Activated naive CD8-positive, alpha-beta T cell (primary cell): ENCODE results near the gene PHACTR1.

Experiments used
- H3K27ac Mint-ChIP-seq: one replicate; pipeline ENCODE4 v1.8.0; 2021; ENCODE audit warnings: mixed read lengths
- H3K27me3 Mint-ChIP-seq: one replicate; pipeline ENCODE4 v1.8.0; 2021; ENCODE audit warnings: mixed read lengths
- H3K36me3 Mint-ChIP-seq: one replicate; pipeline ENCODE4 v1.8.0; 2021; ENCODE audit warnings: mixed read lengths
- H3K4me1 Mint-ChIP-seq: one replicate; pipeline ENCODE4 v1.8.0; 2021; ENCODE audit warnings: low read depth, mixed read lengths
- H3K4me3 Mint-ChIP-seq: one replicate; pipeline ENCODE4 v1.8.0; 2021; ENCODE audit warnings: mild to moderate bottlenecking, mixed read lengths
- H3K9me3 Mint-ChIP-seq: one replicate; pipeline ENCODE4 v1.8.0; 2021; ENCODE audit warnings: low read depth, mixed read lengths

The PHACTR1 gene

GRCh38 chr6:13025893-13026499, 309.4 kb downstream of the PHACTR1 start:
- Mint-ChIP-seq H3K9me3 (no peaks in the 10 kb centered on the region), H3K27me3 (peaks cover 13% of the 10 kb centered on the region), H3K36me3 (no peaks in the 10 kb centered on the region), H3K4me1 (no peaks in the 10 kb centered on the region), H3K27ac (no peak overlapping the region), H3K4me3 (no peak overlapping the region)

GRCh38 chr6:13026557-13026956, 310.0 kb downstream of the PHACTR1 start:
- H3K9me3 Mint-ChIP-seq: no peaks in the 10 kb centered on the region
- no peak overlapping the region for H3K27ac Mint-ChIP-seq
- H3K36me3 Mint-ChIP-seq: no peaks in the 10 kb centered on the region
- peaks cover 13% of the 10 kb centered on the region for H3K27me3 Mint-ChIP-seq
- H3K4me1 Mint-ChIP-seq: no peaks in the 10 kb centered on the region
- H3K4me3 Mint-ChIP-seq: no peak overlapping the region

- no peak overlapping the region for H3K4me3 Mint-ChIP-seq
- H3K4me1 Mint-ChIP-seq: no peaks in the 10 kb centered on the region
- H3K27ac Mint-ChIP-seq: no peak overlapping the region
- no peaks in the 10 kb centered on the region for H3K9me3 Mint-ChIP-seq
- H3K27me3 Mint-ChIP-seq: peaks cover 12% of the 10 kb centered on the region
- H3K36me3 Mint-ChIP-seq: no peaks in the 10 kb centered on the region
Measured at GRCh38 chr6:13027207-13027606, 310.6 kb downstream of the PHACTR1 start.

- Mint-ChIP-seq H3K4me3 (no peak overlapping the region), H3K36me3 (no peaks in the 10 kb centered on the region), H3K9me3 (no peaks in the 10 kb centered on the region), H3K4me1 (no peaks in the 10 kb centered on the region), H3K27me3 (peaks cover 6% of the 10 kb centered on the region), H3K27ac (no peak overlapping the region)
Measured at GRCh38 chr6:13030396-13030795, 313.8 kb downstream of the PHACTR1 start.

GRCh38 chr6:13032566-13032965, 316.0 kb downstream of the PHACTR1 start:
- no peak overlapping the region for H3K27ac Mint-ChIP-seq
- H3K4me1 Mint-ChIP-seq: no peaks in the 10 kb centered on the region
- H3K4me3 Mint-ChIP-seq: no peak overlapping the region
- H3K27me3 Mint-ChIP-seq: peaks cover 4% of the 10 kb centered on the region
- no peaks in the 10 kb centered on the region for H3K36me3 Mint-ChIP-seq
- H3K9me3 Mint-ChIP-seq: no peaks in the 10 kb centered on the region

GRCh38 chr6:13033145-13033544, 316.6 kb downstream of the PHACTR1 start:
- Mint-ChIP-seq H3K4me1 (no peaks in the 10 kb centered on the region), H3K9me3 (no peaks in the 10 kb centered on the region), H3K27ac (no peak overlapping the region), H3K4me3 (no peak overlapping the region), H3K36me3 (no peaks in the 10 kb centered on the region), H3K27me3 (peaks cover 5% of the 10 kb centered on the region)

- Mint-ChIP-seq H3K36me3 (no peaks in the 10 kb centered on the region), H3K4me1 (no peaks in the 10 kb centered on the region), H3K27ac (no peak overlapping the region), H3K27me3 (peaks cover 5% of the 10 kb centered on the region), H3K4me3 (no peak overlapping the region), H3K9me3 (no peaks in the 10 kb centered on the region)
Measured at GRCh38 chr6:13034316-13034715, 317.7 kb downstream of the PHACTR1 start.

- Mint-ChIP-seq H3K9me3 (no peaks in the 10 kb centered on the region), H3K36me3 (no peaks in the 10 kb centered on the region), H3K4me3 (no peak overlapping the region), H3K4me1 (no peaks in the 10 kb centered on the region), H3K27me3 (peaks cover 5% of the 10 kb centered on the region), H3K27ac (no peak overlapping the region)
Measured at GRCh38 chr6:13035606-13036005, 319.0 kb downstream of the PHACTR1 start.

GRCh38 chr6:13038315-13038714, 321.7 kb downstream of the PHACTR1 start:
- Mint-ChIP-seq H3K4me1 (no peaks in the 10 kb centered on the region), H3K27me3 (peaks cover 10% of the 10 kb centered on the region), H3K27ac (no peak overlapping the region)

GRCh38 chr6:13038741-13039190, 322.2 kb downstream of the PHACTR1 start:
- peaks cover 10% of the 10 kb centered on the region for H3K27me3 Mint-ChIP-seq

More at GRCh38 chr6:13038315-13038714, 321.7 kb downstream of the PHACTR1 start:
- H3K4me3 Mint-ChIP-seq: no peak overlapping the region
- H3K36me3 Mint-ChIP-seq: no peaks in the 10 kb centered on the region
- H3K9me3 Mint-ChIP-seq: no peaks in the 10 kb centered on the region

GRCh38 chr6:13044390-13044789, 327.8 kb downstream of the PHACTR1 start:
- Mint-ChIP-seq H3K9me3 (no peaks in the 10 kb centered on the region), H3K27ac (no peak overlapping the region), H3K4me1 (no peaks in the 10 kb centered on the region), H3K27me3 (peaks cover 6% of the 10 kb centered on the region), H3K36me3 (no peaks in the 10 kb centered on the region), H3K4me3 (no peak overlapping the region)

More at GRCh38 chr6:13038741-13039190, 322.2 kb downstream of the PHACTR1 start:
- H3K4me1 Mint-ChIP-seq: no peaks in the 10 kb centered on the region
- no peaks in the 10 kb centered on the region for H3K9me3 Mint-ChIP-seq
- no peak overlapping the region for H3K27ac Mint-ChIP-seq
- H3K4me3 Mint-ChIP-seq: no peak overlapping the region
- no peaks in the 10 kb centered on the region for H3K36me3 Mint-ChIP-seq

GRCh38 chr6:13044896-13045295, 328.3 kb downstream of the PHACTR1 start:
- H3K4me3 Mint-ChIP-seq: no peak overlapping the region
- H3K4me1 Mint-ChIP-seq: no peaks in the 10 kb centered on the region
- H3K36me3 Mint-ChIP-seq: no peaks in the 10 kb centered on the region
- peaks cover 6% of the 10 kb centered on the region for H3K27me3 Mint-ChIP-seq
- no peak overlapping the region for H3K27ac Mint-ChIP-seq
- H3K9me3 Mint-ChIP-seq: no peaks in the 10 kb centered on the region

GRCh38 chr6:13045676-13046075, 329.1 kb downstream of the PHACTR1 start:
- Mint-ChIP-seq H3K4me3 (no peak overlapping the region), H3K27ac (no peak overlapping the region), H3K4me1 (no peaks in the 10 kb centered on the region), H3K9me3 (no peaks in the 10 kb centered on the region), H3K27me3 (peaks cover 6% of the 10 kb centered on the region), H3K36me3 (no peaks in the 10 kb centered on the region)

- Mint-ChIP-seq H3K27ac (no peak overlapping the region), H3K4me1 (no peaks in the 10 kb centered on the region), H3K9me3 (no peaks in the 10 kb centered on the region), H3K4me3 (no peak overlapping the region), H3K36me3 (no peaks in the 10 kb centered on the region), H3K27me3 (peaks cover 6% of the 10 kb centered on the region)
Measured at GRCh38 chr6:13046084-13046483, 329.5 kb downstream of the PHACTR1 start.

- Mint-ChIP-seq H3K4me3 (no peak overlapping the region), H3K9me3 (no peaks in the 10 kb centered on the region), H3K27me3 (peaks cover 1% of the 10 kb centered on the region), H3K4me1 (no peaks in the 10 kb centered on the region), H3K27ac (no peak overlapping the region), H3K36me3 (no peaks in the 10 kb centered on the region)
Measured at GRCh38 chr6:13048113-13048512, 331.5 kb downstream of the PHACTR1 start.

GRCh38 chr6:13049666-13050254, 333.2 kb downstream of the PHACTR1 start:
- no peak overlapping the region for H3K4me3 Mint-ChIP-seq

More at GRCh38 chr6:13049666-13050254, 333.2 kb downstream of the PHACTR1 start:
- peaks cover 5% of the 10 kb centered on the region for H3K27me3 Mint-ChIP-seq
- no peaks in the 10 kb centered on the region for H3K36me3 Mint-ChIP-seq
- no peaks in the 10 kb centered on the region for H3K9me3 Mint-ChIP-seq
- no peaks in the 10 kb centered on the region for H3K4me1 Mint-ChIP-seq
- H3K27ac Mint-ChIP-seq: no peak overlapping the region
